K562 (cell line): Measurements from ENCODE around the gene STX3. TPM values are rescaled to one million over a fixed set of nuclear protein-coding genes. Genes with fewer than 3 reads are reported as not detected.

Experiments
- ATAC-seq: fragments of 200-7000 bp; cut with Tn5 transposase; 3 replicates; pipeline ENCODE4 v1.9.1; 2020; ENCODE audit warnings: moderate library complexity
- BruUV-seq: library from RNA; stranded (reverse); fragments of 400-500 nt; replicated peaks from 2 replicates; lab custom pipeline; 2021; lab: Mats Ljungman, UMichigan
- CTCF ChIA-PET: fragments of 300-600 bp; formaldehyde crosslinking; extraction: SDS; loops from one replicate; lab custom pipeline; 2021; ENCODE audit warnings: low intra/inter-chr PET ratio; lab: Yijun Ruan, JAX
- POLR2A ChIA-PET: fragments of 300-600, 350-650 bp; sonication (Branson Sonifier 250); formaldehyde crosslinking; extraction: SDS; loops from one replicate; lab custom pipeline; 2021; ENCODE audit warnings: antibody characterized with exemption, inconsistent platforms; lab: Yijun Ruan, JAX
- DNase-seq, 4 experiments: peaks; one replicate each; pipeline versions ENCODE4 v3.0.0 to v3.0.0-alpha.2; 2011 to 2018; ENCODE audit warnings: low spot score in 3 of 4, mixed read lengths in 3 of 4; ENCODE audit errors: extremely low read depth in 1 of 4
- FAIRE-seq: peaks from 2 replicates; lab custom pipeline; 2011; peaks lifted over from hg19 to GRCh38; lab: Jason Lieb, UNC
- H2AFZ ChIP-seq: 2 replicates; pipeline ENCODE4 v1.6.0; 2011; ENCODE audit warnings: low read depth, low read length, control low read depth, inconsistent platforms
- H3K27ac ChIP-seq: fragments of 200-600 bp; 3 replicates; pipeline ENCODE4 v1.8.0; 2011; ENCODE audit warnings: low read depth, mild to moderate bottlenecking, control low read depth, inconsistent platforms, low read length, moderate library complexity, mixed read lengths; ENCODE audit errors: extremely low read depth
- H3K27me3 ChIP-seq, 2 experiments: fragments of 300-600 bp in 1 of 2; 2 replicates in 1 of 2; 3 replicates in 1 of 2; pipeline versions ENCODE4 v1.6.0 to v1.8.0; 2011; ENCODE audit warnings: inconsistent platforms in 2 of 2, low read length in 2 of 2, mild to moderate bottlenecking in 1 of 2, mixed read lengths in 1 of 2, moderate library complexity in 1 of 2; ENCODE audit not compliant: control insufficient read depth in 2 of 2, insufficient read depth in 2 of 2
- H3K36me3 ChIP-seq: fragments of 300-600 bp; 3 replicates; pipeline ENCODE4 v1.8.0; 2011; ENCODE audit warnings: mild to moderate bottlenecking, low read length, inconsistent platforms; ENCODE audit not compliant: control insufficient read depth, insufficient read depth
- H3K4me1 ChIP-seq, 2 experiments: fragments of 200-600 bp in 1 of 2; replicated peaks in 1 of 2; 2 replicates in 1 of 2; 3 replicates in 1 of 2; pipeline versions ENCODE4 v1.5.1 to v1.8.0; 2011; ENCODE audit warnings: inconsistent platforms in 2 of 2, low read length in 2 of 2, mild to moderate bottlenecking in 1 of 2, mixed read lengths in 1 of 2, moderate library complexity in 1 of 2; ENCODE audit not compliant: control insufficient read depth in 2 of 2, insufficient read depth in 2 of 2
- H3K4me2 ChIP-seq: 2 replicates; pipeline ENCODE4 v1.6.1; 2011; ENCODE audit warnings: low read length, control low read depth, inconsistent platforms, mixed read lengths; ENCODE audit not compliant: insufficient read depth
- H3K4me3 ChIP-seq: fragments of 200-600 bp; sonication (generic), shearing (Covaris generic); 2 replicates; pipeline ENCODE4 v1.5.1; 2016; ENCODE audit warnings: control low read depth, inconsistent platforms
- H3K79me2 ChIP-seq: fragments of 200-600 bp; 3 replicates; pipeline ENCODE4 v1.8.0; 2011; ENCODE audit warnings: low read length, inconsistent platforms; ENCODE audit not compliant: control insufficient read depth, insufficient read depth
- H3K9ac ChIP-seq, 2 experiments: 2 replicates each; pipeline versions ENCODE4 v1.6.0 to v1.6.1; 2011; ENCODE audit warnings: low read depth in 2 of 2, low read length in 2 of 2, control low read depth in 1 of 2, inconsistent platforms in 1 of 2, mild to moderate bottlenecking in 1 of 2, mixed read lengths in 1 of 2; ENCODE audit not compliant: insufficient read depth in 1 of 2
- H3K9me1 ChIP-seq: one replicate; pipeline ENCODE4 v1.6.0; 2011; ENCODE audit warnings: inconsistent platforms, mild to moderate bottlenecking, low read length, moderate library complexity; ENCODE audit not compliant: control insufficient read depth, insufficient read depth
- H3K9me3 ChIP-seq: replicated peaks from 2 replicates; pipeline ENCODE4 v1.5.1; 2011; ENCODE audit warnings: low read depth, low read length, inconsistent platforms; ENCODE audit not compliant: control insufficient read depth, insufficient read depth
- H4K20me1 ChIP-seq: replicated peaks from 2 replicates; pipeline ENCODE4 v1.6.1; 2011; ENCODE audit warnings: low read length, inconsistent platforms, mixed read lengths; ENCODE audit not compliant: control insufficient read depth, insufficient read depth
- CTCF ChIP-seq, 3 experiments: IDR thresholded peaks in 2 of 3; conservative IDR thresholded peaks in 1 of 3; 2 replicates each; pipeline ENCODE4 v1.5.1; 2011 to 2012; ENCODE audit warnings: low read length in 3 of 3, mild to moderate bottlenecking in 3 of 3, control low read depth in 2 of 3, improper control_type of control experiment in 1 of 3, inconsistent platforms in 1 of 3, low read depth in 1 of 3, mixed read lengths in 1 of 3, moderate library complexity in 1 of 3; ENCODE audit not compliant: insufficient read depth in 2 of 3
- ERF ChIP-seq: fragments of 450-650 bp; formaldehyde crosslinking; IDR thresholded peaks from 2 replicates; pipeline ENCODE4 v1.4.0; 2020; ENCODE audit warnings: mild to moderate bottlenecking, mixed read lengths
- ETV6 ChIP-seq, 3 experiments: fragments of 150-350 bp in 1 of 3; sonication (generic) in 1 of 3; formaldehyde crosslinking in 1 of 3; IDR thresholded peaks; 2 replicates each; pipeline versions ENCODE4 v1.6.1 to v1.8.0; 2014 to 2022; ENCODE audit warnings: borderline replicate concordance in 2 of 3, low read depth in 2 of 3, antibody characterized with exemption in 1 of 3, low read length in 1 of 3, mild to moderate bottlenecking in 1 of 3, missing genetic modification reagents in 1 of 3
- NBN ChIP-seq: fragments of 450-650 bp; IDR thresholded peaks from 2 replicates; pipeline ENCODE4 v1.6.1; 2016; ENCODE audit warnings: low read depth, mild to moderate bottlenecking
- PREB ChIP-seq: sonication (generic); formaldehyde crosslinking; IDR thresholded peaks from 2 replicates; pipeline ENCODE4 v1.8.1; 2023; ENCODE audit warnings: mild to moderate bottlenecking, missing genetic modification reagents
- RBM25 ChIP-seq: fragments of 200-400 bp; formaldehyde crosslinking; IDR thresholded peaks from 2 replicates; pipeline ENCODE4 v1.6.1; 2018; ENCODE audit warnings: low read length, low read depth, moderate library complexity; ENCODE audit not compliant: severe bottlenecking
- RCOR1 ChIP-seq, 2 experiments: IDR thresholded peaks; 2 replicates each; pipeline ENCODE4 v1.6.1; 2012; ENCODE audit warnings: low read depth in 2 of 2, low read length in 2 of 2, borderline replicate concordance in 1 of 2, improper control_type of control experiment in 1 of 2
- RUNX1 ChIP-seq: sonication (generic); IDR thresholded peaks from 2 replicates; pipeline ENCODE4 v1.6.1; 2016; ENCODE audit warnings: antibody characterized with exemption, low read depth
- SMAD1 ChIP-seq: fragments of 150-350 bp; IDR thresholded peaks from 2 replicates; pipeline ENCODE4 v1.6.1; 2014; ENCODE audit warnings: low read length, low read depth; ENCODE audit not compliant: partially characterized antibody
- SRSF7 ChIP-seq: fragments of 200-400 bp; formaldehyde crosslinking; optimal IDR thresholded peaks from 2 replicates; pipeline ENCODE3; 2017; ENCODE audit warnings: mild to moderate bottlenecking, low read depth, low read length
- THAP7 ChIP-seq: fragments of 250-450 bp; sonication (Bioruptor Pico); IDR thresholded peaks from 2 replicates; pipeline ENCODE4 v1.5.0; 2021
- XRCC4 ChIP-seq: IDR thresholded peaks from one replicate; pipeline ENCODE4 v1.6.1; 2011; ENCODE audit not compliant: insufficient read depth, insufficient read length; ENCODE audit errors: extremely low read depth
- ZNF263 ChIP-seq: sonication (generic); formaldehyde crosslinking; IDR thresholded peaks from 2 replicates; pipeline ENCODE4 v1.8.0; 2022; ENCODE audit warnings: mild to moderate bottlenecking, missing genetic modification reagents, borderline replicate concordance
- ZNF3 ChIP-seq: fragments of 250-450 bp; sonication (Bioruptor Pico); IDR thresholded peaks from 2 replicates; pipeline ENCODE4 v1.5.0; 2021; ENCODE audit warnings: mild to moderate bottlenecking, moderate library complexity
- ZNF780A ChIP-seq: fragments of 250-450 bp; sonication (Bioruptor Pico); IDR thresholded peaks from 2 replicates; pipeline ENCODE4 v1.5.0; 2021; ENCODE audit warnings: mild to moderate bottlenecking
- WGBS: fragments of 100-300 bp; shearing (Covaris generic); methylation state at CpG from one replicate; pipeline ENCODE4 v1.1.6; 2016; ENCODE audit warnings: low coverage, mixed read lengths; ENCODE audit not compliant: insufficient coverage; ENCODE audit errors: missing lambda C conversion rate; 5-methylcytosine and 5-hydroxymethylcytosine counted together
- in situ Hi-C: fragments of 300-500 bp; cut with MboI; formaldehyde crosslinking; loops from 4 replicates; pipeline ENCODE4 v1.15.0; 2018; ENCODE audit warnings: inconsistent platforms, mixed read lengths
- intact Hi-C: fragments of 100-400 bp; cut with micrococcal nuclease; formaldehyde crosslinking; loops from 2 replicates; pipeline ENCODE4 v1.14.2; 2022
- polyA plus RNA-seq, 8 experiments: library from polyadenylated mRNA; depleted of rRNA in 4 of 8; stranded (reverse) in 5 of 8; unstranded in 3 of 8; fragments of >200 nt; fragmentation: Nextera tagmentation in 2 of 8; fragmentation: Illumina TruSeq in 1 of 8; extraction: Ambion mirVana in 2 of 8; extraction: Trizol in 1 of 8; gene quantifications; 2 replicates each; pipeline versions ENCODE4 v1.2.1 to v1.2.3, GENCODE V29; 2011 to 2014; ENCODE audit warnings: inconsistent platforms in 1 of 8, missing spikeins in 1 of 8
- total RNA-seq, 7 experiments: library from RNA; depleted of rRNA in 6 of 7; stranded (reverse); fragments of >200 nt in 6 of 7; fragmentation: Illumina TruSeq in 2 of 7; extraction: Trizol in 2 of 7; gene quantifications; 2 replicates each; pipeline versions ENCODE4 v1.2.1 to v1.2.3, GENCODE V29; 2011 to 2021; ENCODE audit warnings: low replicate concordance in 1 of 7

The STX3 gene
- total and polyA plus RNA-seq, 9 of the 15 experiments (the other 6 are each of a cell fraction or from before 2014, with no cell fraction given): 12.0 to 91.6 (median 48.7) TPM

- TF ChIP-seq ERF (CRISPR knock-in tag): no peak
- TF ChIP-seq PREB (CRISPR knock-in tag): no peak
- no peak for TF ChIP-seq XRCC4
- TF ChIP-seq RBM25: no peak
- no peak for TF ChIP-seq THAP7
- TF ChIP-seq ZNF3 (CRISPR knock-in tag): no peak
- TF ChIP-seq ETV6 (IDR thresholded peaks at IDR 0.05; ENCODE audit: borderline replicate concordance in 1 of 2, low read depth in 2 of 2, low read length in 1 of 2): no peak
- no peak for TF ChIP-seq ETV6 (CRISPR knock-in tag; IDR thresholded peaks at IDR 0.05; ENCODE audit: borderline replicate concordance)
- TF ChIP-seq ZNF263: no peak
- TF ChIP-seq RCOR1 (IDR thresholded peaks at IDR 0.05; ENCODE audit: borderline replicate concordance in 1 of 2, low read depth in 2 of 2, low read length in 2 of 2): no peak
- no peak for TF ChIP-seq RUNX1
Observed at GRCh38 chr11:59778122-59778521, 22.9 kb downstream of the STX3 start (continued).

- intact Hi-C loops (no loop called here), in situ Hi-C loops (no loop called here)
- POLR2A ChIA-PET: no interaction called here
- WGBS: 8% methylated on average over 1 of the region's 1 CpG
- Histone ChIP-seq H3K36me3 (peaks cover 65% of the 10 kb centered on the region), H3K4me1 (no peaks in the 10 kb centered on the region), H3K27ac (no peak overlapping the region), H3K79me2 (0 out of 3 replicates have a peak, but pooled peaks cover 3% of the 10 kb centered on the region), H3K9me1 (no peaks in the 10 kb centered on the region), H3K9ac (no peak overlapping the region), H2AFZ (no peak overlapping the region), H3K4me2 (no peak overlapping the region), H4K20me1 (peaks cover 4% of the 10 kb centered on the region; the same call in 1 of the 2 replicates), H3K4me3 (no peak overlapping the region), H3K9me3 (no peaks in the 10 kb centered on the region), H3K27me3 (no peaks in the 10 kb centered on the region)
- BruUV-seq: no TSS peak
- CTCF ChIA-PET: no interaction called here
- FAIRE-seq: no peak
- no peak for DNase-seq
- no peak for ATAC-seq
- no peak for TF ChIP-seq ZNF780A (CRISPR knock-in tag)
- TF ChIP-seq SRSF7: no peak
- TF ChIP-seq SMAD1: no peak
- TF ChIP-seq CTCF (IDR thresholded peaks at IDR 0.05 in 2 of 3, conservative IDR thresholded peaks at IDR 0.05 in 1 of 3; ENCODE audit: insufficient read depth in 2 of 3, low read depth in 1 of 3, low read length in 3 of 3): no peak
- no peak for TF ChIP-seq NBN
Observed at GRCh38 chr11:59779487-59779886, 24.3 kb downstream of the STX3 start.
